CD8-positive, alpha-beta memory T cell (primary cell): ENCODE measurements around the gene KMT5B. TPM values are rescaled to one million over a fixed set of nuclear protein-coding genes. Genes with fewer than 3 reads are reported as not detected.

Experiments used
- CTCF ChIA-PET: fragments of 350-600 bp; sonication (Branson Sonifier 250); formaldehyde crosslinking; loops from one replicate; lab custom pipeline; 2021; ENCODE audit warnings: antibody characterized with exemption; lab: Charles Lee
- POLR2A ChIA-PET: fragments of 350-600 bp; sonication (Branson Sonifier 250); formaldehyde crosslinking; loops from one replicate; lab custom pipeline; 2021; ENCODE audit warnings: antibody characterized with exemption; lab: Charles Lee
- DNase-seq, 5 donors: peaks; one replicate each; pipeline versions ENCODE4 v3.0.0 to v3.0.0-alpha.2; 2020 to 2022; ENCODE audit warnings: mixed read lengths in 1 of 5
- H3K27ac ChIP-seq: one replicate; pipeline ENCODE4 v1.7.0; 2013; ENCODE audit warnings: low read depth, mild to moderate bottlenecking, low read length, moderate library complexity
- H3K27me3 ChIP-seq: 2 replicates; pipeline ENCODE4 v1.7.0; 2013; ENCODE audit warnings: low read length, mild to moderate bottlenecking; ENCODE audit not compliant: insufficient read depth, poor library complexity, severe bottlenecking
- H3K36me3 ChIP-seq: 2 replicates; pipeline ENCODE4 v1.7.0; 2013; ENCODE audit warnings: mild to moderate bottlenecking, low read length, moderate library complexity; ENCODE audit not compliant: insufficient read depth
- H3K4me1 ChIP-seq: 2 replicates; pipeline ENCODE4 v1.7.0; 2013; ENCODE audit warnings: mild to moderate bottlenecking, low read length, moderate library complexity; ENCODE audit not compliant: insufficient read depth
- H3K4me3 ChIP-seq: 2 replicates; pipeline ENCODE4 v1.7.0; 2013; ENCODE audit warnings: mild to moderate bottlenecking, low read length
- H3K9me3 ChIP-seq: 2 replicates; pipeline ENCODE4 v1.7.0; 2013; ENCODE audit warnings: mild to moderate bottlenecking, low read length
- H3K27ac Mint-ChIP-seq, 8 donors: one replicate each; pipeline ENCODE4 v1.8.0; 2020 to 2021; ENCODE audit warnings: mixed read lengths in 8 of 8, mild to moderate bottlenecking in 6 of 8, inconsistent platforms in 3 of 8, moderate library complexity in 3 of 8
- H3K27me3 Mint-ChIP-seq, 2 donors: one replicate each; pipeline ENCODE4 v1.8.0; 2020 to 2021; ENCODE audit warnings: mixed read lengths in 2 of 2, mild to moderate bottlenecking in 1 of 2, moderate library complexity in 1 of 2
- H3K36me3 Mint-ChIP-seq, 3 donors: one replicate each; pipeline ENCODE4 v1.8.0; 2020 to 2021; ENCODE audit warnings: mixed read lengths in 3 of 3, inconsistent platforms in 1 of 3, mild to moderate bottlenecking in 1 of 3
- H3K4me1 Mint-ChIP-seq, 3 donors: one replicate each; pipeline ENCODE4 v1.8.0; 2020 to 2021; ENCODE audit warnings: mixed read lengths in 3 of 3, inconsistent platforms in 1 of 3, mild to moderate bottlenecking in 1 of 3
- H3K4me3 Mint-ChIP-seq, 7 donors: one replicate each; pipeline ENCODE4 v1.8.0; 2020 to 2021; ENCODE audit warnings: mixed read lengths in 7 of 7, mild to moderate bottlenecking in 6 of 7, moderate library complexity in 4 of 7, inconsistent platforms in 2 of 7
- H3K9me3 Mint-ChIP-seq, 5 donors: one replicate each; pipeline ENCODE4 v1.8.0; 2020 to 2022; ENCODE audit warnings: mixed read lengths in 5 of 5, mild to moderate bottlenecking in 3 of 5, moderate library complexity in 2 of 5, inconsistent platforms in 1 of 5
- polyA plus RNA-seq: library from polyadenylated mRNA; unstranded; fragments of 300-500 nt; fragmentation: Illumina TruSeq; gene quantifications from one replicate; pipeline ENCODE4 v1.2.3, GENCODE V29; 2021
- total RNA-seq, 2 experiments: library from RNA; stranded (reverse); gene quantifications; one replicate each; pipeline ENCODE4 v1.2.3, GENCODE V29; 2021

Gene KMT5B
- total and polyA plus RNA-seq, 3 experiments from 2014 or later = 21.9 to 49.1 (median 22.6) TPM

DNA sequence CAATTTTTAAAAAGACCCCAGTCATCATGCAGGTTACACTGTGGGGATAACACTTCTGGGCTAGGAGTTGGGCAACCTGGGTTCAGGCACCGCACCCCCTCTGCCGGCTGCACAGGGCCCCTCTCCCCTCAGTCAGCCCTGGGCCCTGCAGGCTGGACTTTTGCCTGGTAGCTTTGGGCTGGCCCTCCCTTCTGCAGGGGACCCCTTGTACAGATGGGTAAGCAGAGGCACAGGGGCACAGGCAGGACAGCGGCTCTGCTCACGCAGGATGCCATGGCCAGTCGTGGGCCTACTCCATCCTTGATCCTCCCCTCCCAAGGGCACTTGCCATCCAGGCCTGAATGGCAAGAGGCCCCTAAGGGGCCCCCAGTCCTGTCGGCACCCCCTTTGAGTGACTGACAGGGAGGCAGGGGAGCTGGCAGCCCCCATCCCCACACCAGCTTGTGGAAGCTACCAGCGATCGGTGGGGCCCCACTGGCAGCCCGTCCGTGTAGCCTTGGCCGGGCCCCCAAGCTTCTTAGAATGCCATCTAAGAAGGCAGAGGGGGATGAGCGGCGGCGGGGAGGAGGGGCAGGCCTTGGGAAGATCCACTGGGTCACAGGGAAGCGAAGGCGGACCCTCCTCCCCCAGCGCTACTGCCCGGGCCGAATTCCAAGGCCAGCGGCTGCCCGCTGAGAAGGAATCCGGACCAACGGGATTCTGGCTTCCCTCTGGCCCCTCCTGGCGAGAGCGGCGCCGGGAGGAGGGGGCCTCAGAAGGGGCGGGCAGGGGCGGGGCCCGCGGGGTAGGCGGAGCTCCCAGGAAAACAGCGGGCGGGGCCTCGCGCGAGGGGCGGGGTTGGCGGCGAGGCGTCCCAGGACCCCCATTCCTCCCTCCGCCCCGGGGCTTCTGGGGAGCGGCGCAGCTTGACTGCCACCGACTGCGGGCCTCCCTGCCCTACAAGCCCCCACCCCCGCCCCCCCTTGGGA is 85.1 kb downstream of the KMT5B start:
- CTCF ChIA-PET = no interaction called here
- no peaks in the 10 kb centered on the region for H3K4me1 ChIP-seq
- no peak overlapping the region for H3K27ac ChIP-seq
- POLR2A ChIA-PET = no interaction called here
- peaks cover 0 to 8% (median 7%) of the 10 kb centered on the region in 5 donors for H3K9me3 Mint-ChIP-seq
- no peak overlapping the region for H3K27ac Mint-ChIP-seq
- H3K4me3 Mint-ChIP-seq = no peak overlapping the region
- no peaks in the 10 kb centered on the region for H3K36me3 ChIP-seq
- no peaks in the 10 kb centered on the region for H3K36me3 Mint-ChIP-seq
- H3K4me1 Mint-ChIP-seq = no peaks in the 10 kb centered on the region
- peaks cover 10% of the 10 kb centered on the region for H3K27me3 ChIP-seq
- no peaks in the 10 kb centered on the region for H3K9me3 ChIP-seq
- H3K27me3 Mint-ChIP-seq = peaks cover 18 to 20% of the 10 kb centered on the region in 2 donors
- no peak for DNase-seq
- H3K4me3 ChIP-seq = no peak overlapping the region

DNA sequence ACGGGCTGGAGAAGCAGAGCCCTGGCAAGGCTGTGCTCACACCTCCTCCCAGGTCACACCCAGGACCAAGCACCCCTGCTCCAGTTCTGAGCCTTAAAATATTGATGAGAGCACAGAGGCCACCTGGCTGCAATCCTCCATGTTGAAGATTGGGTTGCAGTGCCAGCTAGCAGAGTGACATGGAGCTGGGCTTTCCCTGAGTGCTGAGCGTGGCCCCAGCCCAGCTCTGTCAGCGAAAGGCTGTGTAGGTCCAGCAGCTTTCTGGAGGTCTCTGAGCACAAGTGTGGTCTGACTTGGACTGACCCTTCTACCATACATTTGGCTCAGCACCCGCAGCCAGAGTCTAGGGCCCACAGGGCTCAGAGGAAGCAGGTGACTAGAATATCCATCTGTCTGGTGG is 87.9 kb downstream of the KMT5B start:
- H3K4me3 ChIP-seq = no peak overlapping the region
- peaks cover 10% of the 10 kb centered on the region for H3K4me1 ChIP-seq
- no peaks in the 10 kb centered on the region for H3K36me3 Mint-ChIP-seq
- no peak overlapping the region for H3K27ac Mint-ChIP-seq
- no peak overlapping the region for H3K27ac ChIP-seq
- H3K9me3 ChIP-seq = no peaks in the 10 kb centered on the region
- peaks cover 10% of the 10 kb centered on the region for H3K27me3 ChIP-seq
- H3K9me3 Mint-ChIP-seq = no peaks in the 10 kb centered on the region
- POLR2A ChIA-PET = no interaction called here
- H3K4me1 Mint-ChIP-seq = peaks cover 2 to 7% (median 3%) of the 10 kb centered on the region in 3 donors
- H3K27me3 Mint-ChIP-seq = peaks cover 17% of the 10 kb centered on the region in 2 donors
- H3K4me3 Mint-ChIP-seq = no peak overlapping the region
- H3K36me3 ChIP-seq = no peaks in the 10 kb centered on the region
- CTCF ChIA-PET = no interaction called here
- DNase-seq = no peak

DNA sequence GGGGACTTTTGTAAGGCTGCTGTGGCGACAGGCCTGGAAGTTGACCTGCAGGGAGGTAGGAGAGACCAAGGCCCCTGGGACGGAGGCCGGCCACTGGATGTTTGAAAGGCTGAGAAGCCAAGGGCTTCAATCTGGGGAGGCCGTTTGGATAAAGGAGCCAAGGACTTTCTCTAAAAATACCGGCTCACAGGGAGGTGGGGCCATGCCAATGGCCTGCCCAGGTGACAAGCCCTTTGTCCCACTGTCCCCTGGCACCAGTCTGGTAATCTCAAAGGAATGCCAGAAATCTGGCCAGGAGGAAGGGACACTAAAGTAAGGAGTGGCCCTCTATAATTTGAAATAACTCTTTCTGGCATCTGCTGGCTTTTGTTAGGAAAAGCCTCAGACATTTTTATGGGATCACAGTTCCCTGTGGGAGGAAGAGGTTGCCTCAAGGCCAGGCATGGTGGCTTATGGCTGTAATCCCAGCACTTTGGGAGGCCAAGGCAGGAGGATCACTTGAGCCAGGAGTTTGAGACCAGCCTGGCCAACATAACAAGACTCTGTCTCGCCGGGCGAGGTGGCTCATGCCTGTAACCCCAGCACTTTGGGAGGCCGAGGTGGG is 90.1 kb downstream of the KMT5B start:
- peak overlapping the region in 1 of 8 donors; percentile 27 for H3K27ac Mint-ChIP-seq
- Histone ChIP-seq H3K27ac (no peak overlapping the region), H3K36me3 (no peaks in the 10 kb centered on the region), H3K4me1 (peaks cover 12% of the 10 kb centered on the region), H3K4me3 (no peak overlapping the region), H3K27me3 (no peaks in the 10 kb centered on the region), H3K9me3 (no peaks in the 10 kb centered on the region)
- ChIA-PET POLR2A (interaction anchor here (0.7 kb wide), 1 partner anchor 29 kb away, joined by 3 read pairs; no protein-coding TSS in a partner anchor), CTCF (no interaction called here)
- no peak for DNase-seq
- no peaks in the 10 kb centered on the region for H3K36me3 Mint-ChIP-seq
- H3K4me1 Mint-ChIP-seq = peaks cover 3 to 12% (median 8%) of the 10 kb centered on the region in 3 donors
- no peaks in the 10 kb centered on the region for H3K9me3 Mint-ChIP-seq
- H3K27me3 Mint-ChIP-seq = peaks cover 0 to 5% of the 10 kb centered on the region in 2 donors
- H3K4me3 Mint-ChIP-seq = peak overlapping the region in 5 of 7 donors; percentile 35 to 66 (median 60)

DNA sequence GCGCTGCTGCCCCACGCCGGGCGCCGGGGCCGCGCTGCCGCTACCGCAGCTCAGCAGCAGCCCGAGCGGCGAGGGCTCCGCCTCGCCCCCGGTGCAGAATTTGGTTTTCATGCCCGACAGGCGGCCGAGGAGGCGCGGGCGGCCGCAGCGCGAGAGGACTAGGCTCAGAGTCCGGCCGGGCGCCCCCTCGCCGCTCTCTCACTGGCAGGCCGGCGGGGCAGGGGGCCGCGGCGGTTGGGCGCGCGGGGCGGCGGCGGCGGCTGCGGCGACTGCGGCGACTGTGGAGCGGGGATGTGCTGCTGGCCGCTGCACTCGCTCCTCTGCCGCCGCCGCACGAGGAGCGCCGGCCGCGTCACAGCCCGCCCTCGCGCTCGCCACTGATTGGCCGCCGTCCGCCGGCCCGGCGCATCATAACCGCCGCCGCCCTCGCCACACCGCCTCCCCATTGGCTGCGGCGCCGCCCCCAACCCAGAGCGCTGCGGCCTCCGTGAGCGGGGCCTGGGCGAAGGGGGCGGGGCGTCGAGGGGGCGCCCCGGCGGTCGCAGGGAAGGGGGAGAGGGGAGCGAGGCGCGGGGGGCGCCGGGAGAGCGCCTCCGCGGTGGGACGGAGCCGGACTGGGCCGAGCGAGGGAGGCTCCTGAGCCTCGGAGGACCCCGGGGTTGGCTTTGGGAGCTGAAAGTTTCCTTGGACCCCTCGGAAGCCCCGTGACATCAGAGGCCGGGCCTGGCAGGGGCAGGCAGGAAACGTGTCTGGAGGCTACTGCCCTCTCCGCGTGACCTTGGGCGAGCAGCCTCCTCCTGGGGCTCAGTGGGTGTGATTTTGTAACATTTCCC is 91.8 kb downstream of the KMT5B start, which contains the start of gene CHKA:
Gene CHKA (minus strand): TSS at position 322 of the 833 bp plus-strand sequence. CDS start 211 bp downstream, at position 111.
- peak within 1 kb of the TSS; percentile 80 to 91 (median 84) for H3K4me3 Mint-ChIP-seq
- peak within 1 kb of the TSS in 7 of 8 donors; percentile 55 to 93 (median 85) for H3K27ac Mint-ChIP-seq
- H3K27ac ChIP-seq = peak within 1 kb of the TSS; percentile 67
- H3K4me1 ChIP-seq = peaks cover 12% of the 10 kb centered on the region
- H3K27me3 Mint-ChIP-seq = peaks cover 0 to under 1% of the 10 kb centered on the region in 2 donors
- peaks cover 3 to 12% (median 8%) of the 10 kb centered on the region in 3 donors for H3K4me1 Mint-ChIP-seq
- H3K27me3 ChIP-seq = no peaks in the 10 kb centered on the region
- no peaks in the 10 kb centered on the region for H3K9me3 Mint-ChIP-seq
- H3K4me3 ChIP-seq = peak within 1 kb of the TSS; percentile 66
- CTCF ChIA-PET = no interaction called here
- no peaks in the 10 kb centered on the region for H3K9me3 ChIP-seq
- no peaks in the 10 kb centered on the region for H3K36me3 Mint-ChIP-seq
- DNase-seq = peak; percentile 73 to 86 (median 82)
- POLR2A ChIA-PET = interaction anchor here (0.6 kb wide), 1 partner anchor 20 kb away, joined by 3 read pairs; no protein-coding TSS in a partner anchor
- H3K36me3 ChIP-seq = no peaks in the 10 kb centered on the region

DNA sequence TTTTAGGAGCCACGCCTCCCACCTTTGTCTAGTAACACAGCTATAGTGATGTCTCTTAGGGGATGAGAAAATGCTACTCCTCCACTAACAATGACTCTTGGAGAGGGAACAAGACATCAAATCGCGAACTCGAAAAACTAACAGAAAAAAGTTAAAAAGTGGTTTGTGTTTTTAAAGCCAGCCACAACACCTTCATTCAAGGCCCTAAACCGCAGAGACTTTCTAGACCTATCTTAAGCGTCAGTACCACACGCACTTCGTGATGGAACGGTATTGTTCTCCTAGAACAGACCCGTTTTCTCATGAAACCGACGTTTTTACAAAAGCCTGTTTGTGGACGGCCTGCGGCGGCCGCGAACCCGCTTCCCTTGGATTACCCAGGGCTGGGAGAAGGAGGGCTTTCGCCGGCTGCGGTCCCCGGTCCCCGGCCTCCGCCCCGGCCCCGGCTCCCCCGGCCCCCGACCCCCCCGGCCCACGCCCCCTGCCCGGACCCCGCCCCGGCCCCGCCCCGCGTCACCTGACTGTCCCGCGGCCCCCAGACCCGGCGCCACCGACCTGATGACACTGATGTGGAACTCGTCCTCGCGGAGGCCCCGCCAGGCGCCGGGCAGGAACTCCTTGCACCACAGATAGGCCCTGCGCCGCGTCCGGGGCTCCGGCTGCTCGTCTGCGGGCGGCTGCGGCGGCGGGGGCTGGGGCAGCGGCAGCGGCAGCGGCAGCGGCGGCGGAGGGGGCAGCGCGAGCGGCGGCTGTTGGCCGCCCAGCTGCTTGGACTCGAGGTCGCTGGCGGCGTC is 92.6 kb downstream of the KMT5B start:
- peaks cover 12% of the 10 kb centered on the region for H3K4me1 ChIP-seq
- no peaks in the 10 kb centered on the region for H3K9me3 Mint-ChIP-seq
- POLR2A ChIA-PET = interaction anchor here (0.6 kb wide), 1 partner anchor 19 kb away, joined by 3 read pairs; no protein-coding TSS in a partner anchor

DNA sequence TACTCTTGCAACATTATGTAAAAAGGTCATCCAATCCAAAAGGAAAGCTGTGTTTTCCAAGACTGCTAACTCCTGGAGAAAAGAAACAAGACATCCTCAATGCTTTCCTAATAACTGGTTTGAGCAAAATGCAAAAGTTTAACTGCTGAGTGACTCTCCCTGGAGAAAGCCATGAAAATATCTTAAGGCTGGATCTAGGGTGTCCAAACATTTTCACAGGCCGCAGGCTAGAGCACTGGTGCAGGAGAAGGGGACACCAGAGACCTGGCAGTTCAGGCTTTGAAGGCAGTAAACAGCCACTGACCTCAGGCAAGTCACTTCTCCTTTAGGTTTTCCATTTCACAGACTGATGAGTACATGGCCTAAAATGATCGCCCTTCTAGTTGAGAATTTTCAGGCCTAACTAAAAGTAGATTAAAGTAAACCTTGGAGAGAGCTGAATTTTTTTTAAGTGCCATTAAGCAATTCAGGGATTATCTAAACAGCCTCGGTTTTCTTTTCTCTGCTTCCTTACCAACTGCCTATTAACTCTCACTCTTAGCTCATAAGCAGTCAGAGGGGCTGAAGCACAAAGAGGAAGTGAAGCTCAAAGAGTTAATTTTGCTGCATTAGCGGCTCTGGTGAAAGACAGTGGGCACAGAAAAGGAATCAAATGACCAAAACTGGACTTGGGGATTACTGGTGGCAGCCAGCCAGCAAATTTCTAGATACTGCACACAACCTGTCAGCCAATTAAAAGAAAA is 94.2 kb downstream of the KMT5B start:
- Mint-ChIP-seq H3K9me3 (no peaks in the 10 kb centered on the region), H3K36me3 (no peaks in the 10 kb centered on the region), H3K4me1 (peaks cover 3 to 12% (median 8%) of the 10 kb centered on the region in 3 donors), H3K27ac (peak overlapping the region in 3 of 8 donors; percentile 29 to 49 (median 47)), H3K27me3 (no peaks in the 10 kb centered on the region), H3K4me3 (peak overlapping the region in 3 of 7 donors; percentile 20 to 69 (median 29))
- Histone ChIP-seq H3K36me3 (no peaks in the 10 kb centered on the region), H3K4me3 (no peak overlapping the region), H3K4me1 (peaks cover 12% of the 10 kb centered on the region), H3K9me3 (no peaks in the 10 kb centered on the region), H3K27ac (peak overlapping the region; percentile 6), H3K27me3 (no peaks in the 10 kb centered on the region)
- ChIA-PET POLR2A (no interaction called here), CTCF (interaction anchor here (1.0 kb wide), 1 partner anchor 18 kb away, joined by 3 read pairs; no protein-coding TSS in a partner anchor)
- no peak for DNase-seq

More for the DNA sequence above, 92.6 kb downstream of the KMT5B start:
- Mint-ChIP-seq H3K36me3 (no peaks in the 10 kb centered on the region), H3K4me3 (peak overlapping the region; percentile 80 to 90 (median 84)), H3K27ac (peak overlapping the region in 7 of 8 donors; percentile 55 to 89 (median 78)), H3K27me3 (no peaks in the 10 kb centered on the region), H3K4me1 (peaks cover 3 to 12% (median 8%) of the 10 kb centered on the region in 3 donors)
- no peaks in the 10 kb centered on the region for H3K27me3 ChIP-seq
- H3K36me3 ChIP-seq = no peaks in the 10 kb centered on the region
- peak overlapping the region; percentile 29 for H3K4me3 ChIP-seq
- DNase-seq = peak; percentile 28 to 86 (median 59)
- H3K9me3 ChIP-seq = no peaks in the 10 kb centered on the region
- CTCF ChIA-PET = no interaction called here
- peak overlapping the region; percentile 20 for H3K27ac ChIP-seq
